22Rv1 (cell line): ENCODE data around the gene CCDC124.

Source experiments
- ZFX ChIP-seq: fragments of 450-650 bp; IDR thresholded peaks from 2 replicates; pipeline ENCODE4 v1.6.1; 2017; ENCODE audit warnings: antibody characterized with exemption, borderline replicate concordance
- TF ChIP-seq, protein P1 (sequence below): fragments of 450-650 bp; IDR thresholded peaks from 2 replicates; pipeline ENCODE4 v1.5.1; 2017; ENCODE audit warnings: mild to moderate bottlenecking

- TF ChIP-seq, protein P1, sequence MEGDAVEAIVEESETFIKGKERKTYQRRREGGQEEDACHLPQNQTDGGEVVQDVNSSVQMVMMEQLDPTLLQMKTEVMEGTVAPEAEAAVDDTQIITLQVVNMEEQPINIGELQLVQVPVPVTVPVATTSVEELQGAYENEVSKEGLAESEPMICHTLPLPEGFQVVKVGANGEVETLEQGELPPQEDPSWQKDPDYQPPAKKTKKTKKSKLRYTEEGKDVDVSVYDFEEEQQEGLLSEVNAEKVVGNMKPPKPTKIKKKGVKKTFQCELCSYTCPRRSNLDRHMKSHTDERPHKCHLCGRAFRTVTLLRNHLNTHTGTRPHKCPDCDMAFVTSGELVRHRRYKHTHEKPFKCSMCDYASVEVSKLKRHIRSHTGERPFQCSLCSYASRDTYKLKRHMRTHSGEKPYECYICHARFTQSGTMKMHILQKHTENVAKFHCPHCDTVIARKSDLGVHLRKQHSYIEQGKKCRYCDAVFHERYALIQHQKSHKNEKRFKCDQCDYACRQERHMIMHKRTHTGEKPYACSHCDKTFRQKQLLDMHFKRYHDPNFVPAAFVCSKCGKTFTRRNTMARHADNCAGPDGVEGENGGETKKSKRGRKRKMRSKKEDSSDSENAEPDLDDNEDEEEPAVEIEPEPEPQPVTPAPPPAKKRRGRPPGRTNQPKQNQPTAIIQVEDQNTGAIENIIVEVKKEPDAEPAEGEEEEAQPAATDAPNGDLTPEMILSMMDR, result no peak
- no peak for TF ChIP-seq ZFX
Observed at GRCh38 chr19:17969096-17969792, 36.4 kb downstream of the CCDC124 start.
